Activated CD8-positive, alpha-beta memory T cell treated with anti-CD3 and anti-CD28 coated beads for 36 hours (primary cell): ENCODE results near the gene USP7. TPM values are rescaled to one million over a fixed set of nuclear protein-coding genes. Genes with fewer than 3 reads are reported as not detected.
"Not testable (repeated sequence)": the region's sequence is repeated elsewhere in the genome, so short reads cannot be mapped to it uniquely, and the experiment has no call there.

Source experiments
- CTCF ChIA-PET: fragments of 350-600 bp; sonication (Branson Sonifier 250); formaldehyde crosslinking; loops from one replicate; lab custom pipeline; 2021; ENCODE audit warnings: antibody characterized with exemption; lab: Charles Lee
- POLR2A ChIA-PET: fragments of 350-600 bp; sonication (Branson Sonifier 250); formaldehyde crosslinking; loops from one replicate; lab custom pipeline; 2021; ENCODE audit warnings: antibody characterized with exemption; lab: Charles Lee
- total RNA-seq, 2 experiments: library from RNA; stranded (reverse); gene quantifications; one replicate each; pipeline ENCODE4 v1.2.3, GENCODE V29; 2021

The USP7 gene
- total RNA-seq, 2 experiments from 2014 or later = 192 to 209 TPM

GRCh38 chr16:8852534-8852933 is 111.2 kb downstream of the USP7 start:
- CTCF ChIA-PET = no interaction called here
- POLR2A ChIA-PET = interaction anchor here (0.5 to 2.7 kb wide), 3 partner anchors 16 to 156 kb away, joined by 3 to 12 read pairs (median 8); partner anchors contain the start of gene CARHSP1

GRCh38 chr16:8851761-8852403 is 111.8 kb downstream of the USP7 start:
- CTCF ChIA-PET = no interaction called here

GRCh38 chr16:8850279-8850885 is 113.3 kb downstream of the USP7 start:
- ChIA-PET POLR2A (interaction anchor here (2.7 kb wide), 1 partner anchor 18 kb away, joined by 12 read pairs; the partner anchor contains the start of gene CARHSP1), CTCF (interaction anchor here (0.7 kb wide), 1 partner anchor 30 kb away, joined by 3 read pairs; no protein-coding TSS in a partner anchor)

More at GRCh38 chr16:8851761-8852403, 111.8 kb downstream of the USP7 start:
- POLR2A ChIA-PET = interaction anchor here (0.6 to 2.7 kb wide), 3 partner anchors 17 to 191 kb away, joined by 6 to 12 read pairs (median 8); partner anchors contain the start of gene CARHSP1

- CTCF ChIA-PET = no interaction called here
- POLR2A ChIA-PET = no interaction called here
Measured at GRCh38 chr16:8849411-8850011, 114.2 kb downstream of the USP7 start.

- CTCF ChIA-PET = no interaction called here
Measured at GRCh38 chr16:8848939-8849391, 114.7 kb downstream of the USP7 start.

GRCh38 chr16:8848231-8848938 is 115.3 kb downstream of the USP7 start:
- ChIA-PET CTCF (no interaction called here), POLR2A (no interaction called here)

More at GRCh38 chr16:8848939-8849391, 114.7 kb downstream of the USP7 start:
- POLR2A ChIA-PET = no interaction called here

GRCh38 chr16:8847623-8848022 is 116.1 kb downstream of the USP7 start:
- POLR2A ChIA-PET = no interaction called here
- CTCF ChIA-PET = no interaction called here

GRCh38 chr16:8847145-8847544 is 116.6 kb downstream of the USP7 start:
- ChIA-PET POLR2A (no interaction called here), CTCF (no interaction called here)

GRCh38 chr16:8846401-8846932 is 117.2 kb downstream of the USP7 start:
- ChIA-PET POLR2A (no interaction called here), CTCF (no interaction called here)

- ChIA-PET CTCF (no interaction called here), POLR2A (no interaction called here)
Measured at GRCh38 chr16:8845699-8846298, 117.9 kb downstream of the USP7 start.

GRCh38 chr16:8843296-8843695 is 120.4 kb downstream of the USP7 start:
- CTCF ChIA-PET, POLR2A ChIA-PET: not testable (repeated sequence)

Other genes starting within 250 kb of the USP7 start
- gene TMEM186, start 166.3 kb downstream of the USP7 start, total RNA-seq = 10 to 100 TPM; 15.9 to 16.8 TPM
- 10 to 100 TPM; 54.6 to 56.4 TPM for gene PMM2, start 166.1 kb downstream of the USP7 start, total RNA-seq
- gene CARHSP1, start 94.9 kb downstream of the USP7 start, total RNA-seq = 10 to 100 TPM; 62.6 to 68.4 TPM
- not detected for gene LITAFD, start 81.6 kb downstream of the USP7 start, total RNA-seq
- gene HAPSTR1, start 127.7 kb upstream of the USP7 start, total RNA-seq = 10 to 100 TPM; 58.2 to 58.9 TPM